Calu3 (cell line): Measurements from ENCODE around the gene LGR6. TPM values are rescaled to one million over a fixed set of nuclear protein-coding genes. Genes with fewer than 3 reads are reported as not detected.

Experiments
- BruUV-seq: library from RNA; stranded (reverse); fragments of 400-500 nt; replicated peaks from 2 replicates; lab custom pipeline; 2021; lab: Mats Ljungman, UMichigan
- CTCF ChIA-PET: fragments of 300-600 bp; sonication (Branson Sonifier 250); formaldehyde crosslinking; loops from one replicate; lab custom pipeline; 2022; ENCODE audit warnings: antibody characterized with exemption; lab: Charles Lee
- DNase-seq: peaks from one replicate; pipeline ENCODE4 v3.0.0; 2022
- H3K27ac Mint-ChIP-seq: one replicate; pipeline ENCODE4 v1.8.0; 2022; ENCODE audit warnings: mixed read lengths; ENCODE audit not compliant: unreplicated experiment
- H3K27me3 Mint-ChIP-seq: one replicate; pipeline ENCODE4 v1.8.0; 2022; ENCODE audit warnings: mixed read lengths; ENCODE audit not compliant: unreplicated experiment
- H3K36me3 Mint-ChIP-seq: one replicate; pipeline ENCODE4 v1.8.0; 2022; ENCODE audit warnings: mild to moderate bottlenecking, moderate library complexity, mixed read lengths; ENCODE audit not compliant: insufficient read depth, unreplicated experiment
- H3K4me1 Mint-ChIP-seq: one replicate; pipeline ENCODE4 v1.8.0; 2022; ENCODE audit warnings: mild to moderate bottlenecking, low read depth, mixed read lengths; ENCODE audit not compliant: unreplicated experiment
- H3K4me3 Mint-ChIP-seq: one replicate; pipeline ENCODE4 v1.8.0; 2022; ENCODE audit warnings: mild to moderate bottlenecking, low read depth, moderate library complexity, mixed read lengths; ENCODE audit not compliant: unreplicated experiment
- H3K9me3 Mint-ChIP-seq: one replicate; pipeline ENCODE4 v1.8.0; 2022; ENCODE audit warnings: low read depth, mixed read lengths; ENCODE audit not compliant: unreplicated experiment
- intact Hi-C: fragments of 100-400 bp; cut with micrococcal nuclease; formaldehyde crosslinking; loops from one replicate; pipeline ENCODE4 v1.10.0; 2022; ENCODE audit not compliant: unreplicated experiment
- total RNA-seq: library from RNA; stranded (reverse); gene quantifications from 2 replicates; pipeline ENCODE4 v1.2.3, GENCODE V29; 2022
- TF ChIP-seq, protein P1 (sequence below): fragments of 200-600 bp; IDR thresholded peaks from one replicate; pipeline ENCODE4 v1.8.0; 2022; ENCODE audit warnings: antibody characterized with exemption; ENCODE audit not compliant: unreplicated experiment

Gene LGR6
- total RNA-seq, 1 experiment from 2014 or later: not detected

DNA sequence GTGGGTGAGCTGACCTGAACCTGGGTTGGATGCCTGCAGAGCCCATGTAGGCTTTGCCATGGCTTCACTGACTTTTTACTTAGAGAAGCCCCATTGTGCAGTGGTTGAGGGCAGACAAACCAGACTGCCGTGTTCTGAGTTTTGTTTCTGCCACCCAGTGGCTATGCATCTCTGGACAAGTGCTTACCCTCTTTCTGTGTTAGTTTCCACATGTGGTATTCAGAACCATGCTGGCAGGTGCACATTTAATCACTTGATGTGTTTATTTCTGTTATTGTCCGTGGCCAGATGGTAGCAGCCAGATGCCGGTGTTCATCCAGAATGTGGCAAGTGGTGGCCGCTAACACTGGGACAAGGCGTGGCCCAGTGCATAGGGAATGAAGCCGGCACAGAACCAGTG is 22.9 kb upstream of the LGR6 start:
- intact Hi-C loops: no loop called here
- peaks cover 42% of the 10 kb centered on the region for H3K27me3 Mint-ChIP-seq
- no peak overlapping the region for H3K27ac Mint-ChIP-seq
- BruUV-seq: no TSS peak
- H3K36me3 Mint-ChIP-seq: no peaks in the 10 kb centered on the region
- CTCF ChIA-PET: no interaction called here
- TF ChIP-seq, protein P1, sequence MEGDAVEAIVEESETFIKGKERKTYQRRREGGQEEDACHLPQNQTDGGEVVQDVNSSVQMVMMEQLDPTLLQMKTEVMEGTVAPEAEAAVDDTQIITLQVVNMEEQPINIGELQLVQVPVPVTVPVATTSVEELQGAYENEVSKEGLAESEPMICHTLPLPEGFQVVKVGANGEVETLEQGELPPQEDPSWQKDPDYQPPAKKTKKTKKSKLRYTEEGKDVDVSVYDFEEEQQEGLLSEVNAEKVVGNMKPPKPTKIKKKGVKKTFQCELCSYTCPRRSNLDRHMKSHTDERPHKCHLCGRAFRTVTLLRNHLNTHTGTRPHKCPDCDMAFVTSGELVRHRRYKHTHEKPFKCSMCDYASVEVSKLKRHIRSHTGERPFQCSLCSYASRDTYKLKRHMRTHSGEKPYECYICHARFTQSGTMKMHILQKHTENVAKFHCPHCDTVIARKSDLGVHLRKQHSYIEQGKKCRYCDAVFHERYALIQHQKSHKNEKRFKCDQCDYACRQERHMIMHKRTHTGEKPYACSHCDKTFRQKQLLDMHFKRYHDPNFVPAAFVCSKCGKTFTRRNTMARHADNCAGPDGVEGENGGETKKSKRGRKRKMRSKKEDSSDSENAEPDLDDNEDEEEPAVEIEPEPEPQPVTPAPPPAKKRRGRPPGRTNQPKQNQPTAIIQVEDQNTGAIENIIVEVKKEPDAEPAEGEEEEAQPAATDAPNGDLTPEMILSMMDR: no peak
- no peak for DNase-seq
- H3K9me3 Mint-ChIP-seq: no peaks in the 10 kb centered on the region
- no peaks in the 10 kb centered on the region for H3K4me1 Mint-ChIP-seq
- H3K4me3 Mint-ChIP-seq: no peak overlapping the region

DNA sequence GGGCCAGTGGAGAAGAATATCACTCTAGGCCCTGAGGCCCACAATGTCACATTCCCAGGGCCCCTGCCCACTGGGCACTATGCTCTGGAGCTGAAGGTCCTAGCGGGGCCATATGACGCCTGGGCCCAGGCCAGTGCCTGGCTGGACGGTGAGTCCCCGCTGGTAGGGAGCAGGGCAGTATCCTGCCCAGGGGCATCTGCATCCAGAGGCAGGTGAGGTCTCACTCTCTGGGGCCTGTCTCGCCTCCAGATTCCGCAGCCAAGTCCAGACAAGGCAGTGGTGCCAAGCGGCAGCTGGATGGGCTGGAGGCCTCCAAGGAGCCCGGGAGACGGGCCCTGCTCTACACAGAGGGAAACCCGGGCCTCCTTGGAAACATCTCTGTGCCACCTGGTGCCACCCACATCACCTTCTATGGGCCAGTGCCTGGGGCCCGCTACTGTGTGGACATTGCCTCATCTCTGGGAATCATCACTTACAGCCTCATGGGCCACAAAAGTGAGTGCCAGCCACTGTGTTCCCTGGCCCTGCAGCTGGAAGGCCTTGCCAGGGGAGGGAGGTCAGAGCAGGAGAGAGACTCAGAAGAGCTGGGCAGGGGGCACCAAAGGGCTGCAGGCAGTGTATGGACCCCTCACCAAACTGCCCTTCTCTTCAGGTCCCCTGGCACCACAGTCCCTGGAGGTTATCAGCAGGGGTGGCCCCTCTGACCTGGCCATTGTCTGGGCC is 22.1 kb upstream of the LGR6 start:
- CTCF ChIA-PET: no interaction called here
- TF ChIP-seq, protein P1: no peak
- Mint-ChIP-seq H3K36me3 (no peaks in the 10 kb centered on the region), H3K4me1 (no peaks in the 10 kb centered on the region), H3K9me3 (no peaks in the 10 kb centered on the region), H3K27me3 (peaks cover 42% of the 10 kb centered on the region), H3K4me3 (no peak overlapping the region), H3K27ac (no peak overlapping the region)
- no TSS peak for BruUV-seq
- intact Hi-C loops: no loop called here
- no peak for DNase-seq

DNA sequence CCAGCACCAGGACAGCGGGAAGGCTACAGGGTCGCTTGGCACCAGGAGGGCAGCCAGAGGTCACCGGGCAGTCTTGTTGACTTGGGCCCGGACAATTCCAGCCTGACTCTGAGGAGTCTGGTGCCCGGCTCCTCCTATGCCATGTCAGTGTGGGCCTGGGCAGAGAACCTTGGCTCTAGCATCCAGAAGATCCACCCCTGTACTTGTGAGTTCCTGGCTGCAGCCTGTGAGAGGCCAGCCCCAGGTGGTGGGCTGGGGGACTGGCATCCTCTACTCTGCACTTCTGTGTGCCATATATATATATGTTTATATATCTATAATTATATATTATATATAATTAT is 21.6 kb upstream of the LGR6 start:
- CTCF ChIA-PET: no interaction called here

DNA sequence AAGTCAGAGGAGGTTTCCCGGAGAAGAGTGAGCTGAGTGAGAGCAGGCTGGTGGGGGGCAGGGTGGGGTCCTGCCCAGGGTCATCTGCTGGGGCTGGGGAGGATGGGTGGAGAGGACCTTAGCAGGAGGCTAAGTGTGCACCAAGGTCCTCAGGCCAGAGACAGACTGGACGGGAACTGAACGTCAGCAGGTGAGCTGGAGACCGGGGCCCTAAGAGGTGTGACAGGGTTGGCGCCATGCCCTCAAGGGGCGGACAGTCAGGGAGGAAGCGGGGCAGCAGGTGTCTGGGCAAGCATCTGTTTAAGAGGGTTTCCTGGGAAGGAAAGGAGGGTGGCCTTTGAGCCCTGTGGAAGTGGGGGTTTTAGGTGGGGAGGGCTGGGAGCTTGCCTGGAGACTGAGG is 19.6 kb upstream of the LGR6 start:
- no peaks in the 10 kb centered on the region for H3K4me1 Mint-ChIP-seq
- TF ChIP-seq, protein P1: no peak

More for the DNA sequence above, 21.6 kb upstream of the LGR6 start:
- intact Hi-C loops: no loop called here
- no peak for DNase-seq
- Mint-ChIP-seq H3K4me3 (no peak overlapping the region), H3K36me3 (no peaks in the 10 kb centered on the region), H3K27ac (no peak overlapping the region), H3K9me3 (no peaks in the 10 kb centered on the region), H3K27me3 (peaks cover 41% of the 10 kb centered on the region), H3K4me1 (no peaks in the 10 kb centered on the region)
- TF ChIP-seq, protein P1: no peak
- BruUV-seq: no TSS peak

More for the DNA sequence above, 19.6 kb upstream of the LGR6 start:
- no peaks in the 10 kb centered on the region for H3K36me3 Mint-ChIP-seq
- no peak for DNase-seq
- H3K27me3 Mint-ChIP-seq: peaks cover 39% of the 10 kb centered on the region
- H3K27ac Mint-ChIP-seq: no peak overlapping the region
- no peaks in the 10 kb centered on the region for H3K9me3 Mint-ChIP-seq
- H3K4me3 Mint-ChIP-seq: no peak overlapping the region
- CTCF ChIA-PET: no interaction called here
- intact Hi-C loops: no loop called here
- no TSS peak for BruUV-seq
